Measurements from ENCODE around the gene SRBD1.

GRCh38 chr2:45612285-45612684 is 1.2 kb upstream of the SRBD1 start:
- TF ChIP-seq CTCF (IDR thresholded peaks at IDR 0.05; ENCODE audit: low read depth, low read length, missing input control) (no peak), SP1 (IDR thresholded peaks at IDR 0.05) (no peak), FOXA1 (IDR thresholded peaks at IDR 0.05) (no peak), TAF1 (conservative IDR thresholded peaks at IDR 0.05) (no peak), RAD21 (IDR thresholded peaks at IDR 0.05) (no peak), GABPA (IDR thresholded peaks at IDR 0.05 in 1 of 2, conservative IDR thresholded peaks at IDR 0.05 in 1 of 2) (no peak), NR2F2 (IDR thresholded peaks at IDR 0.05) (no peak), ZBTB33 (IDR thresholded peaks at IDR 0.05) (no peak), YY1 (IDR thresholded peaks at IDR 0.05) (no peak), JUND (IDR thresholded peaks at IDR 0.05) (no peak), ATF3 (IDR thresholded peaks at IDR 0.05) (no peak), HNF4A (conservative IDR thresholded peaks at IDR 0.05) (no peak)
- TF ChIP-seq, protein P1, sequence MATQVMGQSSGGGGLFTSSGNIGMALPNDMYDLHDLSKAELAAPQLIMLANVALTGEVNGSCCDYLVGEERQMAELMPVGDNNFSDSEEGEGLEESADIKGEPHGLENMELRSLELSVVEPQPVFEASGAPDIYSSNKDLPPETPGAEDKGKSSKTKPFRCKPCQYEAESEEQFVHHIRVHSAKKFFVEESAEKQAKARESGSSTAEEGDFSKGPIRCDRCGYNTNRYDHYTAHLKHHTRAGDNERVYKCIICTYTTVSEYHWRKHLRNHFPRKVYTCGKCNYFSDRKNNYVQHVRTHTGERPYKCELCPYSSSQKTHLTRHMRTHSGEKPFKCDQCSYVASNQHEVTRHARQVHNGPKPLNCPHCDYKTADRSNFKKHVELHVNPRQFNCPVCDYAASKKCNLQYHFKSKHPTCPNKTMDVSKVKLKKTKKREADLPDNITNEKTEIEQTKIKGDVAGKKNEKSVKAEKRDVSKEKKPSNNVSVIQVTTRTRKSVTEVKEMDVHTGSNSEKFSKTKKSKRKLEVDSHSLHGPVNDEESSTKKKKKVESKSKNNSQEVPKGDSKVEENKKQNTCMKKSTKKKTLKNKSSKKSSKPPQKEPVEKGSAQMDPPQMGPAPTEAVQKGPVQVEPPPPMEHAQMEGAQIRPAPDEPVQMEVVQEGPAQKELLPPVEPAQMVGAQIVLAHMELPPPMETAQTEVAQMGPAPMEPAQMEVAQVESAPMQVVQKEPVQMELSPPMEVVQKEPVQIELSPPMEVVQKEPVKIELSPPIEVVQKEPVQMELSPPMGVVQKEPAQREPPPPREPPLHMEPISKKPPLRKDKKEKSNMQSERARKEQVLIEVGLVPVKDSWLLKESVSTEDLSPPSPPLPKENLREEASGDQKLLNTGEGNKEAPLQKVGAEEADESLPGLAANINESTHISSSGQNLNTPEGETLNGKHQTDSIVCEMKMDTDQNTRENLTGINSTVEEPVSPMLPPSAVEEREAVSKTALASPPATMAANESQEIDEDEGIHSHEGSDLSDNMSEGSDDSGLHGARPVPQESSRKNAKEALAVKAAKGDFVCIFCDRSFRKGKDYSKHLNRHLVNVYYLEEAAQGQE (IDR thresholded peaks at IDR 0.05): no peak
- TF ChIP-seq, protein P2, sequence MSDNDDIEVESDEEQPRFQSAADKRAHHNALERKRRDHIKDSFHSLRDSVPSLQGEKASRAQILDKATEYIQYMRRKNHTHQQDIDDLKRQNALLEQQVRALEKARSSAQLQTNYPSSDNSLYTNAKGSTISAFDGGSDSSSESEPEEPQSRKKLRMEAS (IDR thresholded peaks at IDR 0.05): no peak
